Ascending aorta (tissue), 2 donors: ENCODE data around the gene PLXNA1. TPM values are rescaled to one million over a fixed set of nuclear protein-coding genes. Genes with fewer than 3 reads are reported as not detected.

Experiments used
- DNase-seq, 2 donors: peaks; one replicate each; pipeline ENCODE4 v3.0.0-alpha.2; 2019; ENCODE audit warnings: low spot score in 2 of 2
- H3K27ac ChIP-seq, 2 donors: fragments of 200-600 bp; sonication (generic); one replicate each; pipeline ENCODE4 v1.5.1; 2016 to 2017; ENCODE audit warnings: mild to moderate bottlenecking in 1 of 2
- H3K27me3 ChIP-seq: fragments of 200-600 bp; sonication (generic); one replicate; pipeline ENCODE4 v1.5.1; 2017
- H3K36me3 ChIP-seq, 2 donors: fragments of 200-600 bp; sonication (generic); one replicate each; pipeline ENCODE4 v1.5.1; 2016
- H3K4me1 ChIP-seq, 2 donors: fragments of 200-600 bp; sonication (generic); one replicate each; pipeline ENCODE4 v1.5.1; 2016 to 2017; ENCODE audit warnings: mild to moderate bottlenecking in 1 of 2
- H3K4me3 ChIP-seq, 2 donors: fragments of 200-600 bp; sonication (generic); one replicate each; pipeline ENCODE4 v1.5.1; 2016 to 2017; ENCODE audit warnings: mild to moderate bottlenecking in 1 of 2
- H3K9me3 ChIP-seq, 2 donors: fragments of 200-600 bp; sonication (generic); one replicate each; pipeline ENCODE4 v1.5.1; 2016
- intact Hi-C: fragments of 100-400 bp; cut with DNase I; formaldehyde crosslinking; loops from one replicate; pipeline ENCODE4 v1.15.1; 2023
- total RNA-seq: library from RNA; depleted of rRNA; stranded (reverse); fragments of >200 nt; gene quantifications from one replicate; pipeline ENCODE4 v1.1.0, GENCODE V29; 2016
- TF ChIP-seq, protein P1 (sequence below), 3 experiments: fragments of 200-600 bp in 2 of 3; fragments of 450-650 bp in 1 of 3; sonication (generic) in 2 of 3; IDR thresholded peaks; one replicate each; pipeline ENCODE4 v1.5.1; 2016 to 2019; ENCODE audit warnings: antibody characterized with exemption in 3 of 3, mild to moderate bottlenecking in 1 of 3, moderate library complexity in 1 of 3

PLXNA1 gene
- total RNA-seq, 1 donor from 2014 or later, result 79.8 TPM

DNA sequence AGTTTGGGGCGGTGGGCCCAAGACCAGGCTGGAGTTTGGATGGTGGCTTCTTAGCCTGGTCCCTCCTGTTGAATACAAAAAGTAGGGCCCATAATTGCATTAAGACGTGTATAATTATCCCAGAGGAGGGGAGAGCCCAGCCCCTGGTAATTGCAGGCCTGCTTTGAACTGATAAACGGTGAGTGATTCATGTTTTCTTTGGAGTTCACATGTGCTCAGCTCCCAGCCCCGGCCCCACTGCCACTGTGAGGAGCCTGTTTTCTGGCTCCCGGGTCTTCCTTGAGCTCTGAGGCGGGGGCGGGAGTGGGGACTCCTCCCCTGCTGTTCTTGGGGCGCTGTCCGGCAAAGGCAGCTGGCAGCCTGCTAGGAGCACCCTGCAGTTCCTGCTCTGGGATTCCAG, 3.1 kb downstream of the PLXNA1 start:
- Histone ChIP-seq H3K36me3 (peaks cover 24 to 26% of the 10 kb centered on the region in 2 donors), H3K27ac (peak overlapping the region; percentile 31 to 84), H3K9me3 (no peaks in the 10 kb centered on the region), H3K27me3 (no peaks in the 10 kb centered on the region), H3K4me3 (peak overlapping the region in 1 of 2 donors; percentile 88), H3K4me1 (peaks cover 13 to 47% of the 10 kb centered on the region in 2 donors)
- DNase-seq, result no peak
- TF ChIP-seq, protein P1, sequence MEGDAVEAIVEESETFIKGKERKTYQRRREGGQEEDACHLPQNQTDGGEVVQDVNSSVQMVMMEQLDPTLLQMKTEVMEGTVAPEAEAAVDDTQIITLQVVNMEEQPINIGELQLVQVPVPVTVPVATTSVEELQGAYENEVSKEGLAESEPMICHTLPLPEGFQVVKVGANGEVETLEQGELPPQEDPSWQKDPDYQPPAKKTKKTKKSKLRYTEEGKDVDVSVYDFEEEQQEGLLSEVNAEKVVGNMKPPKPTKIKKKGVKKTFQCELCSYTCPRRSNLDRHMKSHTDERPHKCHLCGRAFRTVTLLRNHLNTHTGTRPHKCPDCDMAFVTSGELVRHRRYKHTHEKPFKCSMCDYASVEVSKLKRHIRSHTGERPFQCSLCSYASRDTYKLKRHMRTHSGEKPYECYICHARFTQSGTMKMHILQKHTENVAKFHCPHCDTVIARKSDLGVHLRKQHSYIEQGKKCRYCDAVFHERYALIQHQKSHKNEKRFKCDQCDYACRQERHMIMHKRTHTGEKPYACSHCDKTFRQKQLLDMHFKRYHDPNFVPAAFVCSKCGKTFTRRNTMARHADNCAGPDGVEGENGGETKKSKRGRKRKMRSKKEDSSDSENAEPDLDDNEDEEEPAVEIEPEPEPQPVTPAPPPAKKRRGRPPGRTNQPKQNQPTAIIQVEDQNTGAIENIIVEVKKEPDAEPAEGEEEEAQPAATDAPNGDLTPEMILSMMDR (IDR thresholded peaks at IDR 0.05), result no peak
- intact Hi-C loops, result loop anchor here (10.0 kb wide), 1 partner anchor 559 kb away; no protein-coding TSS in a partner anchor

DNA sequence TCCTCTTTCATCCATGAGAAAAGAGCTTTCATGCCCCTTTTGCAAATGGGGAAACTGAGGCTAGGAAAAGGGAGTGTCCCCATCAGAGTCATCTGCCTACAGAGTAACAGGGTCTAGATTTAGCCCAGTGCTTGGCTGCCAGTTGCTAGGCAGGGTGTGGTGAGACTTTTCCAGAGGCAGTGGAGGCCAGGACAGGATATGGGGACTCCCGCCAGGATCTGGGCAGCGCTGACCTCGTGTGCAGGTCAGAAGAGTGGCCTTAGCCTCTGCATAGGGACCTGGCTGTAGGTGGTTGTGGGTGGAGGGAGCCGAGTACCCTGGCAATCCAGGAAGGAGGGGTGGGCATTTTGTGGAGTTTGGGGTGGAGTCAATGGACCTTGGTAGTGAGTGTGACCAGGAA, 4.2 kb downstream of the PLXNA1 start:
- Histone ChIP-seq H3K9me3 (no peaks in the 10 kb centered on the region), H3K27ac (peak overlapping the region; percentile 34 to 41), H3K4me3 (no peak overlapping the region), H3K27me3 (no peaks in the 10 kb centered on the region), H3K4me1 (peaks cover 16 to 49% of the 10 kb centered on the region in 2 donors), H3K36me3 (peaks cover 28 to 35% of the 10 kb centered on the region in 2 donors)
- TF ChIP-seq, protein P1 (IDR thresholded peaks at IDR 0.05), result no peak
- intact Hi-C loops, result loop anchor here (10.0 kb wide), 1 partner anchor 558 kb away; no protein-coding TSS in a partner anchor
- no peak for DNase-seq

- TF ChIP-seq, protein P1 (IDR thresholded peaks at IDR 0.05), result no peak
- Histone ChIP-seq H3K4me3 (no peak overlapping the region), H3K27ac (peak overlapping the region; percentile 34 to 41), H3K9me3 (no peaks in the 10 kb centered on the region), H3K27me3 (no peaks in the 10 kb centered on the region), H3K36me3 (peaks cover 28 to 35% of the 10 kb centered on the region in 2 donors), H3K4me1 (peaks cover 20 to 46% of the 10 kb centered on the region in 2 donors)
- no peak for DNase-seq
- intact Hi-C loops, result loop anchor here (10.0 kb wide), 1 partner anchor 557 kb away; no protein-coding TSS in a partner anchor
These were observed 4.7 kb downstream of the PLXNA1 start for GRCh38 chr3:126987596-126987995.

GRCh38 chr3:126988451-126989021, 5.6 kb downstream of the PLXNA1 start:
- no peak for DNase-seq
- TF ChIP-seq, protein P1 (IDR thresholded peaks at IDR 0.05), result no peak
- Histone ChIP-seq H3K4me3 (no peak overlapping the region), H3K27ac (no peak overlapping the region), H3K36me3 (peaks cover 28 to 35% of the 10 kb centered on the region in 2 donors), H3K27me3 (no peaks in the 10 kb centered on the region), H3K4me1 (peaks cover 27 to 55% of the 10 kb centered on the region in 2 donors), H3K9me3 (no peaks in the 10 kb centered on the region)
- intact Hi-C loops, result loop anchor here (10.0 kb wide), 1 partner anchor 556 kb away; no protein-coding TSS in a partner anchor

- Histone ChIP-seq H3K36me3 (peaks cover 28 to 35% of the 10 kb centered on the region in 2 donors), H3K27me3 (no peaks in the 10 kb centered on the region), H3K9me3 (no peaks in the 10 kb centered on the region), H3K4me1 (peaks cover 34 to 63% of the 10 kb centered on the region in 2 donors), H3K27ac (peak overlapping the region in 1 of 2 donors; percentile 23), H3K4me3 (no peak overlapping the region)
- intact Hi-C loops, result loop anchor here (10.0 kb wide), 1 partner anchor 555 kb away; no protein-coding TSS in a partner anchor
- no peak for DNase-seq
- TF ChIP-seq, protein P1 (IDR thresholded peaks at IDR 0.05), result no peak
These were observed 6.6 kb downstream of the PLXNA1 start for GRCh38 chr3:126989316-126990023.
